K562 (cell line): Measurements from ENCODE around the gene FFAR1. TPM values are rescaled to one million over a fixed set of nuclear protein-coding genes. Genes with fewer than 3 reads are reported as not detected.

Experiments used
- ATAC-seq: fragments of 200-7000 bp; cut with Tn5 transposase; 3 replicates; pipeline ENCODE4 v1.9.1; 2020; ENCODE audit warnings: moderate library complexity
- BruUV-seq: library from RNA; stranded (reverse); fragments of 400-500 nt; replicated peaks from 2 replicates; lab custom pipeline; 2021; lab: Mats Ljungman, UMichigan
- CTCF ChIA-PET: fragments of 300-600 bp; formaldehyde crosslinking; extraction: SDS; loops from one replicate; lab custom pipeline; 2021; ENCODE audit warnings: low intra/inter-chr PET ratio; lab: Yijun Ruan, JAX
- POLR2A ChIA-PET: fragments of 300-600, 350-650 bp; sonication (Branson Sonifier 250); formaldehyde crosslinking; extraction: SDS; loops from one replicate; lab custom pipeline; 2021; ENCODE audit warnings: antibody characterized with exemption, inconsistent platforms; lab: Yijun Ruan, JAX
- DNase-seq, 4 experiments: peaks; one replicate each; pipeline versions ENCODE4 v3.0.0 to v3.0.0-alpha.2; 2011 to 2018; ENCODE audit warnings: low spot score in 3 of 4, mixed read lengths in 3 of 4; ENCODE audit errors: extremely low read depth in 1 of 4
- FAIRE-seq: peaks from 2 replicates; lab custom pipeline; 2011; peaks lifted over from hg19 to GRCh38; lab: Jason Lieb, UNC
- H2AFZ ChIP-seq: 2 replicates; pipeline ENCODE4 v1.6.0; 2011; ENCODE audit warnings: low read depth, low read length, control low read depth, inconsistent platforms
- H3K27ac ChIP-seq: fragments of 200-600 bp; 3 replicates; pipeline ENCODE4 v1.8.0; 2011; ENCODE audit warnings: low read depth, mild to moderate bottlenecking, control low read depth, inconsistent platforms, low read length, moderate library complexity, mixed read lengths; ENCODE audit errors: extremely low read depth
- H3K27me3 ChIP-seq, 2 experiments: fragments of 300-600 bp in 1 of 2; 2 replicates in 1 of 2; 3 replicates in 1 of 2; pipeline versions ENCODE4 v1.6.0 to v1.8.0; 2011; ENCODE audit warnings: inconsistent platforms in 2 of 2, low read length in 2 of 2, mild to moderate bottlenecking in 1 of 2, mixed read lengths in 1 of 2, moderate library complexity in 1 of 2; ENCODE audit not compliant: control insufficient read depth in 2 of 2, insufficient read depth in 2 of 2
- H3K36me3 ChIP-seq: fragments of 300-600 bp; 3 replicates; pipeline ENCODE4 v1.8.0; 2011; ENCODE audit warnings: mild to moderate bottlenecking, low read length, inconsistent platforms; ENCODE audit not compliant: control insufficient read depth, insufficient read depth
- H3K4me1 ChIP-seq, 2 experiments: fragments of 200-600 bp in 1 of 2; replicated peaks in 1 of 2; 2 replicates in 1 of 2; 3 replicates in 1 of 2; pipeline versions ENCODE4 v1.5.1 to v1.8.0; 2011; ENCODE audit warnings: inconsistent platforms in 2 of 2, low read length in 2 of 2, mild to moderate bottlenecking in 1 of 2, mixed read lengths in 1 of 2, moderate library complexity in 1 of 2; ENCODE audit not compliant: control insufficient read depth in 2 of 2, insufficient read depth in 2 of 2
- H3K4me2 ChIP-seq: 2 replicates; pipeline ENCODE4 v1.6.1; 2011; ENCODE audit warnings: low read length, control low read depth, inconsistent platforms, mixed read lengths; ENCODE audit not compliant: insufficient read depth
- H3K4me3 ChIP-seq: fragments of 200-600 bp; sonication (generic), shearing (Covaris generic); 2 replicates; pipeline ENCODE4 v1.5.1; 2016; ENCODE audit warnings: control low read depth, inconsistent platforms
- H3K79me2 ChIP-seq: fragments of 200-600 bp; 3 replicates; pipeline ENCODE4 v1.8.0; 2011; ENCODE audit warnings: low read length, inconsistent platforms; ENCODE audit not compliant: control insufficient read depth, insufficient read depth
- H3K9ac ChIP-seq, 2 experiments: 2 replicates each; pipeline versions ENCODE4 v1.6.0 to v1.6.1; 2011; ENCODE audit warnings: low read depth in 2 of 2, low read length in 2 of 2, control low read depth in 1 of 2, inconsistent platforms in 1 of 2, mild to moderate bottlenecking in 1 of 2, mixed read lengths in 1 of 2; ENCODE audit not compliant: insufficient read depth in 1 of 2
- H3K9me1 ChIP-seq: one replicate; pipeline ENCODE4 v1.6.0; 2011; ENCODE audit warnings: inconsistent platforms, mild to moderate bottlenecking, low read length, moderate library complexity; ENCODE audit not compliant: control insufficient read depth, insufficient read depth
- H3K9me3 ChIP-seq: replicated peaks from 2 replicates; pipeline ENCODE4 v1.5.1; 2011; ENCODE audit warnings: low read depth, low read length, inconsistent platforms; ENCODE audit not compliant: control insufficient read depth, insufficient read depth
- H4K20me1 ChIP-seq: replicated peaks from 2 replicates; pipeline ENCODE4 v1.6.1; 2011; ENCODE audit warnings: low read length, inconsistent platforms, mixed read lengths; ENCODE audit not compliant: control insufficient read depth, insufficient read depth
- EHMT2 ChIP-seq: fragments of 450-650 bp; IDR thresholded peaks from 2 replicates; pipeline ENCODE4 v1.6.1; 2018; ENCODE audit warnings: antibody characterized with exemption
- FOXJ2 ChIP-seq: fragments of 200-800 bp; sonication (Bioruptor generic); IDR thresholded peaks from 2 replicates; pipeline ENCODE4 v1.6.1; 2016; ENCODE audit warnings: missing genetic modification characterization, missing compliant biosample characterization
- KDM1A ChIP-seq, 2 experiments: fragments of 450-650 bp; IDR thresholded peaks; 2 replicates each; pipeline ENCODE4 v1.6.1; 2016; ENCODE audit warnings: mild to moderate bottlenecking in 2 of 2
- MYBL2 ChIP-seq, 2 experiments: fragments of 450-650 bp in 1 of 2; sonication (generic) in 1 of 2; formaldehyde crosslinking in 1 of 2; IDR thresholded peaks; 2 replicates each; pipeline versions ENCODE4 v1.6.1 to v1.8.1; 2017 to 2022; ENCODE audit warnings: borderline replicate concordance in 1 of 2, inconsistent platforms in 1 of 2, low read depth in 1 of 2, mild to moderate bottlenecking in 1 of 2, missing genetic modification reagents in 1 of 2, moderate library complexity in 1 of 2
- PHF20 ChIP-seq: fragments of 450-650 bp; IDR thresholded peaks from 2 replicates; pipeline ENCODE4 v1.6.1; 2018; ENCODE audit not compliant: partially characterized antibody
- TEAD1 ChIP-seq, 2 experiments: fragments of 450-650 bp in 1 of 2; sonication (generic) in 1 of 2; formaldehyde crosslinking; IDR thresholded peaks; 2 replicates each; pipeline versions ENCODE4 v1.4.0 to v1.8.0; 2020 to 2022; ENCODE audit warnings: mild to moderate bottlenecking in 2 of 2, missing genetic modification reagents in 1 of 2
- ZNF24 ChIP-seq: fragments of 450-650 bp; IDR thresholded peaks from 2 replicates; pipeline ENCODE4 v1.6.1; 2016
- WGBS: fragments of 100-300 bp; shearing (Covaris generic); methylation state at CpG from one replicate; pipeline ENCODE4 v1.1.6; 2016; ENCODE audit warnings: low coverage, mixed read lengths; ENCODE audit not compliant: insufficient coverage; ENCODE audit errors: missing lambda C conversion rate; 5-methylcytosine and 5-hydroxymethylcytosine counted together
- in situ Hi-C: fragments of 300-500 bp; cut with MboI; formaldehyde crosslinking; loops from 4 replicates; pipeline ENCODE4 v1.15.0; 2018; ENCODE audit warnings: inconsistent platforms, mixed read lengths
- intact Hi-C: fragments of 100-400 bp; cut with micrococcal nuclease; formaldehyde crosslinking; loops from 2 replicates; pipeline ENCODE4 v1.14.2; 2022
- polyA plus RNA-seq, 8 experiments: library from polyadenylated mRNA; depleted of rRNA in 4 of 8; stranded (reverse) in 5 of 8; unstranded in 3 of 8; fragments of >200 nt; fragmentation: Nextera tagmentation in 2 of 8; fragmentation: Illumina TruSeq in 1 of 8; extraction: Ambion mirVana in 2 of 8; extraction: Trizol in 1 of 8; gene quantifications; 2 replicates each; pipeline versions ENCODE4 v1.2.1 to v1.2.3, GENCODE V29; 2011 to 2014; ENCODE audit warnings: inconsistent platforms in 1 of 8, missing spikeins in 1 of 8
- total RNA-seq, 7 experiments: library from RNA; depleted of rRNA in 6 of 7; stranded (reverse); fragments of >200 nt in 6 of 7; fragmentation: Illumina TruSeq in 2 of 7; extraction: Trizol in 2 of 7; gene quantifications; 2 replicates each; pipeline versions ENCODE4 v1.2.1 to v1.2.3, GENCODE V29; 2011 to 2021; ENCODE audit warnings: low replicate concordance in 1 of 7

The FFAR1 gene
- total and polyA plus RNA-seq, 9 of the 15 experiments (the other 6 are each of a cell fraction or from before 2014, with no cell fraction given): not detected

DNA sequence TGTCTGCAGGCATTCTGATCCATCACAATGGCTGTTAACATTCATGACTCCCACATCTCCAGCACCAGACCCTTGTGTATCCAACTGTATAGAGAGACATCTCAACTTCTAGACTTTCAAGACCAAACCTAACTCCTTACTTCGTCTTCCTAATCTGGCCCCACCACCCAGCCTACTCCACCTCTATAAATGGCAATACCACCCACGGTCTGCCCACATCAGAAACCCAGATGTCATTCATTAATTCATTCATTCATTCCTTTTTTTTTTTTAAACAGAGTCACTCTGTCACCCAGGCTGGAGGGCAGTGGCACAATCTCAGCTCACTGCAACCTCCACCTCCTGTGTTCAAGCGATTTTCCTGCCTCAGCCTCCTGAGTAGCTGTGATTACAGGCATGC lies 33.6 kb downstream of the FFAR1 start:
- peaks cover 17 to 29% of the 10 kb centered on the region in 2 experiments; a peak in 4 of 5 replicates for H3K4me1 ChIP-seq
- H3K4me2 ChIP-seq: peak overlapping the region; percentile 68
- CTCF ChIA-PET: no interaction called here
- ATAC-seq (0 out of 3 replicates have a peak, but pooled peaks have one; percentile 9), FAIRE-seq (no peak), DNase-seq (no peak)
- H3K79me2 ChIP-seq: no peaks in the 10 kb centered on the region
- no peaks in the 10 kb centered on the region for H4K20me1 ChIP-seq
- H3K9me1 ChIP-seq: no peaks in the 10 kb centered on the region
- peak overlapping the region; percentile 0 to 40; a peak in 1 of 4 replicates for H3K9ac ChIP-seq
- no peaks in the 10 kb centered on the region for H3K36me3 ChIP-seq
- 6% methylated on average over 3 of the region's 3 CpGs for WGBS
- H3K27me3 ChIP-seq: no peaks in the 10 kb centered on the region
- BruUV-seq: no TSS peak
- peak overlapping the region; percentile 36; the same call in 1 of the 3 replicates for H3K27ac ChIP-seq
- H3K4me3 ChIP-seq: no peak overlapping the region
- in situ Hi-C loops (no loop called here), intact Hi-C loops (no loop called here)
- POLR2A ChIA-PET: interaction anchor here (0.7 to 1.5 kb wide), 2 partner anchors 22 to 46 kb away, joined by 3 read pairs; no protein-coding TSS in a partner anchor
- no peaks in the 10 kb centered on the region; the same call in none of the 2 replicates for H3K9me3 ChIP-seq
- peak overlapping the region; percentile 66 for H2AFZ ChIP-seq
- peak in 1 of 2 experiments; percentile 12; a peak in 1 of 4 replicates for TF ChIP-seq KDM1A (IDR thresholded peaks at IDR 0.05)
- TF ChIP-seq PHF20: peak; percentile 20
- no peak for TF ChIP-seq FOXJ2 (tag)
- TF ChIP-seq EHMT2: peak; percentile 63
- TF ChIP-seq ZNF24: peak; percentile 96
- TF ChIP-seq, all 486 proteins: peak for 4

DNA sequence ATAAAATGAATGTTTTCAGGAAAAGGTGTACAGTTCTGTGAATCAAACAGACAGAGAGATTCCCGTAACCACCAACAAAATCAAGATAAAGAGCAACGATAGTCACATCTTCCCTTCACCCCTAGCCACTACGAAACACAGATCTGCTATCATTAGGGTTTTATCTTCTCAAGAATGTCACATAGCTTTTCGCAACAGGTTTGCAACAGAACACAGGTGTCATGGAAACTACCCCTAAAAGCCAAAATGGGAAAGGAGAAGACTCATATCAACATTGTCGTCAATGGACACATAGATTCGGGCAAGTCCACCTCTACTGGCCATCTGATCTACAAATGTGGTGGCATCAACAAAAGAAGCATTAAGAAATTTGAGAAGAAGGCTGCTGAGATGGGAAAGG lies 34.2 kb downstream of the FFAR1 start:
- no peaks in the 10 kb centered on the region for H3K9me1 ChIP-seq
- no peak for TF ChIP-seq MYBL2 (IDR thresholded peaks at IDR 0.05; ENCODE audit: low read depth)
- TF ChIP-seq MYBL2 (CRISPR knock-in tag; IDR thresholded peaks at IDR 0.05; ENCODE audit: borderline replicate concordance): no peak
- 0 out of 4 replicates have a peak, but pooled peaks of 1 of the 2 experiments have one; percentile 40 for TF ChIP-seq TEAD1 (CRISPR knock-in tag; IDR thresholded peaks at IDR 0.05)
- TF ChIP-seq FOXJ2 (tag): 0 out of 2 replicates have a peak, but pooled peaks have one; percentile 52
- in situ Hi-C loops (no loop called here), intact Hi-C loops (no loop called here)
- H3K4me1 ChIP-seq: peaks cover 17 to 29% of the 10 kb centered on the region in 2 experiments; a peak in 4 of 5 replicates
- POLR2A ChIA-PET: no interaction called here
- no peaks in the 10 kb centered on the region for H4K20me1 ChIP-seq
- H3K9me3 ChIP-seq: no peaks in the 10 kb centered on the region; the same call in none of the 2 replicates
- BruUV-seq: no TSS peak
- no peak overlapping the region for H3K27ac ChIP-seq
- no peaks in the 10 kb centered on the region for H3K36me3 ChIP-seq
- ATAC-seq: no peak
- WGBS: 43% methylated on average over 6 of the region's 6 CpGs
- no peaks in the 10 kb centered on the region for H3K27me3 ChIP-seq
- no peak overlapping the region for H3K9ac ChIP-seq
- H3K79me2 ChIP-seq: no peaks in the 10 kb centered on the region
- CTCF ChIA-PET: no interaction called here
- no peak for DNase-seq
- H3K4me2 ChIP-seq: no peak overlapping the region
- H3K4me3 ChIP-seq: no peak overlapping the region
- no peak overlapping the region for H2AFZ ChIP-seq
- FAIRE-seq: no peak
